IMR-90 (cell line): ENCODE measurements around the gene FGD5. TPM values are rescaled to one million over a fixed set of nuclear protein-coding genes. Genes with fewer than 3 reads are reported as not detected.

Experiments
- ATAC-seq: fragments of 200-7000 bp; cut with Tn5 transposase; 2 replicates; pipeline ENCODE4 v1.9.1; 2020; ENCODE audit warnings: low read depth, mild to moderate bottlenecking, moderate library complexity
- BruUV-seq: library from RNA; stranded (reverse); fragments of 400-500 nt; replicated peaks from 2 replicates; lab custom pipeline; 2021; lab: Mats Ljungman, UMichigan
- CTCF ChIA-PET: fragments of 300-600 bp; formaldehyde crosslinking; extraction: SDS; loops from one replicate; lab custom pipeline; 2021; ENCODE audit warnings: antibody characterized with exemption; lab: Yijun Ruan, JAX
- POLR2A ChIA-PET: fragments of 300-600 bp; sonication (Branson Sonifier 250); formaldehyde crosslinking; loops from one replicate; lab custom pipeline; 2022; ENCODE audit warnings: antibody characterized with exemption; ENCODE audit not compliant: unreplicated experiment; lab: Charles Lee
- DNase-seq: peaks from one replicate; pipeline ENCODE4 v3.0.0; 2013
- H2AFZ ChIP-seq: replicated peaks from 2 replicates; pipeline ENCODE3; 2013; ENCODE audit warnings: low read length, mild to moderate bottlenecking; ENCODE audit not compliant: poor library complexity
- H2AK5ac ChIP-seq: 2 replicates; pipeline ENCODE4 v1.6.1; 2013; ENCODE audit warnings: low read depth, low read length, inconsistent platforms
- H2AK9ac ChIP-seq: replicated peaks from 2 replicates; pipeline ENCODE3; 2013; ENCODE audit warnings: mild to moderate bottlenecking, low read depth, low read length, moderate library complexity; ENCODE audit not compliant: poor library complexity
- H2BK120ac ChIP-seq: 2 replicates; pipeline ENCODE4 v1.6.1; 2013; ENCODE audit warnings: low read depth, low read length, inconsistent platforms
- H2BK15ac ChIP-seq: 3 replicates; pipeline ENCODE4 v1.6.1; 2013; ENCODE audit warnings: low read depth, low read length, inconsistent platforms
- H2BK20ac ChIP-seq: 2 replicates; pipeline ENCODE4 v1.6.1; 2013; ENCODE audit warnings: low read depth, mild to moderate bottlenecking, inconsistent platforms, low read length, moderate library complexity
- H2BK5ac ChIP-seq: 2 replicates; pipeline ENCODE4 v1.6.1; 2013; ENCODE audit warnings: mild to moderate bottlenecking, low read depth, low read length, inconsistent platforms; ENCODE audit not compliant: poor library complexity, severe bottlenecking
- H3K14ac ChIP-seq: replicated peaks from 2 replicates; pipeline ENCODE4 v1.6.1; 2013; ENCODE audit warnings: low read depth, low read length, inconsistent platforms
- H3K18ac ChIP-seq: 2 replicates; pipeline ENCODE4 v1.6.1; 2013; ENCODE audit warnings: low read depth, low read length, control low read depth
- H3K23ac ChIP-seq: 2 replicates; pipeline ENCODE4 v1.6.1; 2013; ENCODE audit warnings: low read depth, low read length, inconsistent platforms
- H3K27ac ChIP-seq: 2 replicates; pipeline ENCODE4 v1.5.1; 2013; ENCODE audit warnings: mild to moderate bottlenecking, control low read depth, low read length; ENCODE audit not compliant: insufficient read depth
- H3K27me3 ChIP-seq: 2 replicates; pipeline ENCODE4 v1.6.1; 2013; ENCODE audit warnings: low read length; ENCODE audit not compliant: control insufficient read depth, insufficient read depth
- H3K36me3 ChIP-seq: 2 replicates; pipeline ENCODE4 v1.6.1; 2013; ENCODE audit warnings: low read length, mixed read lengths; ENCODE audit not compliant: control insufficient read depth, insufficient read depth
- H3K4ac ChIP-seq: 2 replicates; pipeline ENCODE4 v1.6.1; 2013; ENCODE audit warnings: low read depth, low read length, inconsistent platforms
- H3K4me1 ChIP-seq: 2 replicates; pipeline ENCODE4 v1.6.1; 2013; ENCODE audit warnings: low read length, mixed read lengths; ENCODE audit not compliant: control insufficient read depth, insufficient read depth
- H3K4me2 ChIP-seq: 2 replicates; pipeline ENCODE4 v1.6.1; 2013; ENCODE audit warnings: low read depth, mild to moderate bottlenecking, control low read depth, low read length, moderate library complexity
- H3K4me3 ChIP-seq: 2 replicates; pipeline ENCODE4 v1.5.1; 2013; ENCODE audit warnings: low read depth, mild to moderate bottlenecking, control low read depth, low read length, moderate library complexity; ENCODE audit not compliant: insufficient read depth
- H3K56ac ChIP-seq: 2 replicates; pipeline ENCODE4 v1.6.1; 2013; ENCODE audit warnings: low read length, inconsistent platforms; ENCODE audit not compliant: insufficient read depth; ENCODE audit errors: extremely low read depth
- H3K79me1 ChIP-seq, 2 experiments: 2 replicates each; pipeline ENCODE4 v1.6.1; 2013; ENCODE audit warnings: low read length in 2 of 2, inconsistent platforms in 1 of 2, low read depth in 1 of 2
- H3K9ac ChIP-seq: 2 replicates; pipeline ENCODE4 v1.6.1; 2013; ENCODE audit warnings: low read depth, low read length, control low read depth
- H3K9me1 ChIP-seq: 2 replicates; pipeline ENCODE4 v1.6.1; 2013; ENCODE audit warnings: low read length, inconsistent platforms; ENCODE audit not compliant: insufficient read depth
- H3K9me3 ChIP-seq: 2 replicates; pipeline ENCODE4 v1.6.1; 2013; ENCODE audit warnings: low read length; ENCODE audit not compliant: control insufficient read depth, insufficient read depth
- H4K20me1 ChIP-seq: 2 replicates; pipeline ENCODE4 v1.6.1; 2013; ENCODE audit warnings: low read length, inconsistent platforms; ENCODE audit not compliant: insufficient read depth
- H4K5ac ChIP-seq: 2 replicates; pipeline ENCODE4 v1.6.1; 2013; ENCODE audit warnings: mild to moderate bottlenecking, low read depth, low read length, control low read depth
- H4K8ac ChIP-seq, 2 experiments: 2 replicates each; pipeline ENCODE4 v1.6.1; 2013; ENCODE audit warnings: low read depth in 2 of 2, low read length in 2 of 2, control low read depth in 1 of 2, inconsistent platforms in 1 of 2
- H4K91ac ChIP-seq: 2 replicates; pipeline ENCODE4 v1.6.1; 2013; ENCODE audit warnings: low read depth, low read length, inconsistent platforms; ENCODE audit not compliant: insufficient read depth
- BHLHE40 ChIP-seq: fragments of 150-350 bp; IDR thresholded peaks from 2 replicates; pipeline ENCODE4 v1.6.1; 2016; ENCODE audit warnings: mild to moderate bottlenecking, low read depth, low read length
- CEBPB ChIP-seq: IDR thresholded peaks from 2 replicates; pipeline ENCODE4 v1.6.1; 2012; ENCODE audit warnings: low read depth, low read length, improper control_type of control experiment
- CHD1 ChIP-seq: IDR thresholded peaks from 2 replicates; pipeline ENCODE4 v1.6.1; 2012; ENCODE audit warnings: low read depth, low read length, improper control_type of control experiment
- FOS ChIP-seq: fragments of 150-350 bp; IDR thresholded peaks from 2 replicates; pipeline ENCODE4 v1.6.1; 2016; ENCODE audit warnings: low read depth, low read length
- MAFK ChIP-seq: IDR thresholded peaks from 2 replicates; pipeline ENCODE4 v1.6.1; 2012; ENCODE audit warnings: low read depth, low read length, improper control_type of control experiment
- MAZ ChIP-seq: IDR thresholded peaks from 2 replicates; pipeline ENCODE4 v1.6.1; 2012; ENCODE audit warnings: low read depth, mild to moderate bottlenecking, low read length, improper control_type of control experiment, moderate library complexity, borderline replicate concordance
- MXI1 ChIP-seq: IDR thresholded peaks from 2 replicates; pipeline ENCODE4 v1.6.1; 2012; ENCODE audit warnings: low read depth, mild to moderate bottlenecking, low read length, moderate library complexity, borderline replicate concordance
- NFE2L2 ChIP-seq: fragments of 150-350 bp; IDR thresholded peaks from 2 replicates; pipeline ENCODE4 v1.6.1; 2016; ENCODE audit warnings: low read depth, mild to moderate bottlenecking, low read length
- POLR2A ChIP-seq: IDR thresholded peaks from 2 replicates; pipeline ENCODE4 v1.6.1; 2012; ENCODE audit warnings: mild to moderate bottlenecking, low read depth, low read length
- RAD21 ChIP-seq: IDR thresholded peaks from 2 replicates; pipeline ENCODE4 v1.6.1; 2012; ENCODE audit warnings: low read length, improper control_type of control experiment
- RCOR1 ChIP-seq: IDR thresholded peaks from 2 replicates; pipeline ENCODE4 v1.6.1; 2012; ENCODE audit warnings: mild to moderate bottlenecking, low read length, improper control_type of control experiment; ENCODE audit not compliant: insufficient replicate concordance
- RFX5 ChIP-seq: IDR thresholded peaks from 2 replicates; pipeline ENCODE4 v1.8.0; 2012; ENCODE audit warnings: low read depth, mild to moderate bottlenecking, low read length, moderate library complexity
- SMC3 ChIP-seq: fragments of 150-350 bp; IDR thresholded peaks from 2 replicates; pipeline ENCODE4 v1.6.1; 2016; ENCODE audit warnings: low read depth, mild to moderate bottlenecking, antibody characterized with exemption, low read length, moderate library complexity
- WGBS, 2 experiments: methylation state at CpG; one replicate each; pipeline versions ENCODE4 v1.1.5 to v1.1.7; 2013; ENCODE audit warnings: missing lambda C conversion rate in 2 of 2; ENCODE audit not compliant: insufficient read length in 1 of 2; ENCODE audit errors: extremely low coverage in 2 of 2; 5-methylcytosine and 5-hydroxymethylcytosine counted together
- dilution Hi-C: fragments of 300-500 bp; cut with HindIII; formaldehyde crosslinking; loops from one replicate; pipeline ENCODE4 v1.14.3; 2018; ENCODE audit warnings: low sequenced_read_pairs; ENCODE audit not compliant: unreplicated experiment
- in situ Hi-C: fragments of 300-500 bp; cut with MboI; formaldehyde crosslinking; loops from 3 replicates; pipeline ENCODE4 v1.14.3; 2019; ENCODE audit warnings: low sequenced_read_pairs, inconsistent platforms, mixed read lengths
- intact Hi-C: fragments of 100-400 bp; cut with micrococcal nuclease; formaldehyde crosslinking; loops from 2 replicates; pipeline ENCODE4 v1.10.0; 2022
- polyA plus RNA-seq, 3 experiments: library from polyadenylated mRNA; depleted of rRNA; stranded (reverse); fragments of >200 nt; gene quantifications; 2 replicates each; pipeline ENCODE4 v1.2.3, GENCODE V29; 2012; ENCODE audit warnings: low replicate concordance in 1 of 3
- total RNA-seq: library from RNA; depleted of rRNA; stranded (reverse); fragments of >200 nt; gene quantifications from 2 replicates; pipeline ENCODE4 v1.2.3, GENCODE V29; 2012
- TF ChIP-seq, protein P1 (sequence below): fragments of 150-350 bp; IDR thresholded peaks from 2 replicates; pipeline ENCODE4 v1.6.1; 2017; ENCODE audit warnings: mild to moderate bottlenecking, antibody characterized with exemption, low read length, low read depth
- TF ChIP-seq, protein P2 (sequence below): conservative IDR thresholded peaks from 2 replicates; pipeline ENCODE4 v1.5.1; 2012; ENCODE audit warnings: mild to moderate bottlenecking, low read depth, low read length, improper control_type of control experiment
- TF ChIP-seq, protein P3 (sequence below): fragments of 150-350 bp; IDR thresholded peaks from 2 replicates; pipeline ENCODE4 v1.6.1; 2016; ENCODE audit warnings: low read depth, mild to moderate bottlenecking, low read length, moderate library complexity, borderline replicate concordance

The FGD5 gene
- total and polyA plus RNA-seq, 2 of the 4 experiments (the other 2 are of a cell fraction) = not detected

DNA sequence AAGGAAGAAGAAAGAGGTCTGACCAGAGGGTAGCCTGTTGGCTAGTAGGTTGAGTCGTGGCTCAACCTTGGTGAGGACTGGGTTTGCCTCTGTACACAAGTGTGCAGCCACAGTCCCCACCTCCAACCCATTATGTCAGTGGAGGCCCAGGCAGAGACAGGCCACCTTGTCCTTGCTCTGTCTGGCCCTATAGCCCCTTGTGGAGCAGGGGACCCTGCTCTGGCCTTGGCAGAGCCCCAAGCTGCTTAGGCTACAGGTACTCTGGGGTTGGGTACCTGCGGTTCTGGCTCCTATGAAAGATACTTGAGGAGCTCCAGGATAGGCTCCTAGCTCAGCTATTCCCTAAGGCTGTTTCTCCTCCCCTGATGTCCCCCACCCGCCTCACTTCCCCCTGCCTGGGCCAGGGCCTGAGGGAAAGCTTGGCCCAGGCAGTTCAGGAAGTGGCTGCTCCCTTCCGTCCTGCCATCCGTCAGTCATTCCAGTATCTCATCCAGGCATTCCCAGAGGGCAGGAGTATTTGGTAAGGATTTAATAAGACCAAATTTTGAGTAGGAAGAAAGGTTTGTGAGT, 44.0 kb downstream of the FGD5 start:
- H3K14ac ChIP-seq = no peak overlapping the region
- no TSS peak for BruUV-seq
- H4K5ac ChIP-seq = no peak overlapping the region
- H3K23ac ChIP-seq = no peak overlapping the region
- no peak for ATAC-seq
- WGBS, 2 experiments = no CpG with 5 or more reads among the region's 5 CpGs
- H3K18ac ChIP-seq = no peak overlapping the region
- H3K79me1 ChIP-seq = no peaks in the 10 kb centered on the region
- CTCF ChIA-PET = no interaction called here
- H4K8ac ChIP-seq = no peak overlapping the region
- in situ Hi-C loops (no loop called here), intact Hi-C loops (no loop called here), dilution Hi-C loops (no loop called here)
- no peak overlapping the region for H4K91ac ChIP-seq
- H3K4me2 ChIP-seq = no peak overlapping the region
- H3K56ac ChIP-seq = no peak overlapping the region
- TF ChIP-seq, protein P1, sequence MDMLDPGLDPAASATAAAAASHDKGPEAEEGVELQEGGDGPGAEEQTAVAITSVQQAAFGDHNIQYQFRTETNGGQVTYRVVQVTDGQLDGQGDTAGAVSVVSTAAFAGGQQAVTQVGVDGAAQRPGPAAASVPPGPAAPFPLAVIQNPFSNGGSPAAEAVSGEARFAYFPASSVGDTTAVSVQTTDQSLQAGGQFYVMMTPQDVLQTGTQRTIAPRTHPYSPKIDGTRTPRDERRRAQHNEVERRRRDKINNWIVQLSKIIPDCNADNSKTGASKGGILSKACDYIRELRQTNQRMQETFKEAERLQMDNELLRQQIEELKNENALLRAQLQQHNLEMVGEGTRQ = no peak
- TF ChIP-seq RAD21 = no peak
- no peak for TF ChIP-seq NFE2L2
- TF ChIP-seq RFX5 = no peak
- no peak for TF ChIP-seq RCOR1
- TF ChIP-seq, protein P2, sequence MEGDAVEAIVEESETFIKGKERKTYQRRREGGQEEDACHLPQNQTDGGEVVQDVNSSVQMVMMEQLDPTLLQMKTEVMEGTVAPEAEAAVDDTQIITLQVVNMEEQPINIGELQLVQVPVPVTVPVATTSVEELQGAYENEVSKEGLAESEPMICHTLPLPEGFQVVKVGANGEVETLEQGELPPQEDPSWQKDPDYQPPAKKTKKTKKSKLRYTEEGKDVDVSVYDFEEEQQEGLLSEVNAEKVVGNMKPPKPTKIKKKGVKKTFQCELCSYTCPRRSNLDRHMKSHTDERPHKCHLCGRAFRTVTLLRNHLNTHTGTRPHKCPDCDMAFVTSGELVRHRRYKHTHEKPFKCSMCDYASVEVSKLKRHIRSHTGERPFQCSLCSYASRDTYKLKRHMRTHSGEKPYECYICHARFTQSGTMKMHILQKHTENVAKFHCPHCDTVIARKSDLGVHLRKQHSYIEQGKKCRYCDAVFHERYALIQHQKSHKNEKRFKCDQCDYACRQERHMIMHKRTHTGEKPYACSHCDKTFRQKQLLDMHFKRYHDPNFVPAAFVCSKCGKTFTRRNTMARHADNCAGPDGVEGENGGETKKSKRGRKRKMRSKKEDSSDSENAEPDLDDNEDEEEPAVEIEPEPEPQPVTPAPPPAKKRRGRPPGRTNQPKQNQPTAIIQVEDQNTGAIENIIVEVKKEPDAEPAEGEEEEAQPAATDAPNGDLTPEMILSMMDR = no peak
- no peak for TF ChIP-seq SMC3
- TF ChIP-seq FOS = no peak
- TF ChIP-seq, protein P3, sequence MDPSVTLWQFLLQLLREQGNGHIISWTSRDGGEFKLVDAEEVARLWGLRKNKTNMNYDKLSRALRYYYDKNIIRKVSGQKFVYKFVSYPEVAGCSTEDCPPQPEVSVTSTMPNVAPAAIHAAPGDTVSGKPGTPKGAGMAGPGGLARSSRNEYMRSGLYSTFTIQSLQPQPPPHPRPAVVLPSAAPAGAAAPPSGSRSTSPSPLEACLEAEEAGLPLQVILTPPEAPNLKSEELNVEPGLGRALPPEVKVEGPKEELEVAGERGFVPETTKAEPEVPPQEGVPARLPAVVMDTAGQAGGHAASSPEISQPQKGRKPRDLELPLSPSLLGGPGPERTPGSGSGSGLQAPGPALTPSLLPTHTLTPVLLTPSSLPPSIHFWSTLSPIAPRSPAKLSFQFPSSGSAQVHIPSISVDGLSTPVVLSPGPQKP = no peak
- TF ChIP-seq MAFK = no peak
- TF ChIP-seq POLR2A = no peak
- no peak for TF ChIP-seq MAZ
- TF ChIP-seq MXI1 = no peak
- TF ChIP-seq CEBPB = no peak
- no peak for TF ChIP-seq CHD1
- TF ChIP-seq BHLHE40 = no peak
- no peaks in the 10 kb centered on the region for H3K9me1 ChIP-seq
- H3K27me3 ChIP-seq = peaks cover 6% of the 10 kb centered on the region
- no peak overlapping the region for H2BK120ac ChIP-seq
- DNase-seq = no peak
- no peaks in the 10 kb centered on the region for H4K20me1 ChIP-seq
- H2BK5ac ChIP-seq = no peak overlapping the region
- H2AK5ac ChIP-seq = no peak overlapping the region
- H3K27ac ChIP-seq = no peak overlapping the region
- H3K4me1 ChIP-seq = no peaks in the 10 kb centered on the region
- no peak overlapping the region for H2BK20ac ChIP-seq
- H2AFZ ChIP-seq = peak overlapping the region; percentile 53
- no peak overlapping the region for H3K4me3 ChIP-seq
- no peak overlapping the region for H2BK15ac ChIP-seq
- H3K4ac ChIP-seq = no peak overlapping the region
- no peaks in the 10 kb centered on the region for H3K36me3 ChIP-seq
- no peak overlapping the region for H2AK9ac ChIP-seq
- no peaks in the 10 kb centered on the region for H3K9me3 ChIP-seq
- H3K9ac ChIP-seq = no peak overlapping the region
- POLR2A ChIA-PET = no interaction called here
